Body of pancreas (tissue), 4 donors: Measurements from ENCODE around the gene IGSF10. TPM values are rescaled to one million over a fixed set of nuclear protein-coding genes. Genes with fewer than 3 reads are reported as not detected.
"Not testable (repeated sequence)": the region's sequence is repeated elsewhere in the genome, so short reads cannot be mapped to it uniquely, and the experiment has no call there.

Experiments used
- ATAC-seq: fragments of 150-250 bp; one replicate; pipeline ENCODE4 v1.9.1; 2016
- DNase-seq, 4 donors: peaks; one replicate each; pipeline ENCODE4 v3.0.0-alpha.2; 2019
- H3K27ac ChIP-seq, 4 donors: fragments of 200-600 bp; sonication (generic); 1 replicate in 3 of 4; 2 replicates in 1 of 4; pipeline versions ENCODE4 v1.5.1 to v1.6.1; 2016 to 2019; ENCODE audit warnings: mild to moderate bottlenecking in 1 of 4, mixed read lengths in 1 of 4, moderate library complexity in 1 of 4
- H3K27me3 ChIP-seq, 2 donors: fragments of 200-600 bp; sonication (generic); one replicate each; pipeline ENCODE4 v1.6.0; 2016; ENCODE audit warnings: mild to moderate bottlenecking in 1 of 2
- H3K36me3 ChIP-seq, 2 donors: fragments of 200-600 bp; sonication (generic); replicated peaks in 1 of 2; 2 replicates each; pipeline ENCODE4 v1.5.1; 2016; ENCODE audit warnings: low read depth in 2 of 2; ENCODE audit not compliant: insufficient read depth in 1 of 2
- H3K4me1 ChIP-seq: fragments of 200-600 bp; sonication (generic); one replicate; pipeline ENCODE4 v1.6.0; 2016
- H3K4me3 ChIP-seq, 2 donors: fragments of 200-600 bp; sonication (generic); 1 replicate in 1 of 2; 2 replicates in 1 of 2; pipeline ENCODE4 v1.5.1; 2016 to 2019
- H3K9me3 ChIP-seq, 3 donors: fragments of 200-600 bp; sonication (generic); 1 replicate in 2 of 3; 2 replicates in 1 of 3; pipeline ENCODE4 v1.5.1; 2016
- CTCF ChIP-seq, 7 experiments: fragments of 450-650 bp in 4 of 7; fragments of 200-600 bp in 3 of 7; sonication (generic) in 3 of 7; IDR thresholded peaks; one replicate each; pipeline ENCODE4 v1.5.1; 2016 to 2019; ENCODE audit warnings: antibody characterized with exemption in 7 of 7
- POLR2A ChIP-seq, 3 donors: fragments of 450-650 bp; IDR thresholded peaks; one replicate each; pipeline ENCODE4 v1.6.1; 2016; ENCODE audit warnings: antibody characterized with exemption in 3 of 3, mild to moderate bottlenecking in 2 of 3
- WGBS, 2 donors: methylation state at CpG; one replicate each; pipeline ENCODE4 v1.1.5; 2017; 5-methylcytosine and 5-hydroxymethylcytosine counted together
- intact Hi-C: fragments of 100-400 bp; cut with DNase I; formaldehyde crosslinking; loops from one replicate; pipeline ENCODE4 v1.15.1; 2023
- total RNA-seq, 2 donors: library from RNA; depleted of rRNA; stranded (reverse); fragments of >200 nt; gene quantifications; one replicate each; pipeline ENCODE4 v1.1.0, GENCODE V29; 2016

The IGSF10 gene
- 1 to 10 TPM in 1 of 2 donors, under 1 TPM in 1; 0.99 to 1.0 TPM for total RNA-seq

GRCh38 chr3:151460774-151461450 lies at the start of gene IGSF10:
Gene IGSF10 (minus strand): TSS chr3:151461061. CDS start chr3:151458709, 2,352 bp downstream.
- H3K4me3 ChIP-seq = peak within 1 kb of the TSS; percentile 19 to 49
- no peak within 1 kb of the TSS for H3K27ac ChIP-seq
- intact Hi-C loops = no loop called here
- H3K4me1 ChIP-seq = peaks cover 11% of the 10 kb centered on the region
- DNase-seq (peak; percentile 15 to 46 (median 30)), ATAC-seq (peak; percentile 63)
- no peaks in the 10 kb centered on the region for H3K9me3 ChIP-seq
- whole genome bisulfite sequencing, 2 donors = 4 to 7% methylated on average over 30 to 37 of the region's 40 CpGs
- TF ChIP-seq CTCF (IDR thresholded peaks at IDR 0.05) = no peak
- TF ChIP-seq POLR2A (IDR thresholded peaks at IDR 0.05) = no peak
- peaks cover 0 to 4% of the 10 kb centered on the region in 2 donors for H3K27me3 ChIP-seq
- H3K36me3 ChIP-seq = no peaks in the 10 kb centered on the region

- H3K9me3 ChIP-seq, intact Hi-C loops, DNase-seq: not testable (repeated sequence)
Observed at GRCh38 chr3:151509468-151510135, 48.7 kb upstream of the IGSF10 start.

GRCh38 chr3:151504606-151505005 lies 43.7 kb upstream of the IGSF10 start:
- Histone ChIP-seq H3K4me1 (peaks cover 11% of the 10 kb centered on the region), H3K36me3 (no peaks in the 10 kb centered on the region), H3K27ac (no peak overlapping the region), H3K27me3 (no peaks in the 10 kb centered on the region), H3K4me3 (no peak overlapping the region), H3K9me3 (no peaks in the 10 kb centered on the region)
- ATAC-seq (no peak), DNase-seq (no peak)
- TF ChIP-seq CTCF (IDR thresholded peaks at IDR 0.05) = no peak
- no peak for TF ChIP-seq POLR2A (IDR thresholded peaks at IDR 0.05)
- intact Hi-C loops = no loop called here
- 17 to 36% methylated on average over 2 of the region's 2 CpGs for WGBS, 2 donors

More at GRCh38 chr3:151509468-151510135, 48.7 kb upstream of the IGSF10 start:
- H3K27me3 ChIP-seq, ATAC-seq, H3K4me3 ChIP-seq, H3K27ac ChIP-seq, H3K36me3 ChIP-seq, H3K4me1 ChIP-seq: not testable (repeated sequence)
- 89 to 92% methylated on average over 10 to 11 of the region's 11 CpGs for WGBS, 2 donors

- DNase-seq (no peak), ATAC-seq (no peak)
- Histone ChIP-seq H3K36me3 (no peaks in the 10 kb centered on the region), H3K4me3 (no peak overlapping the region), H3K9me3 (no peaks in the 10 kb centered on the region), H3K27me3 (no peaks in the 10 kb centered on the region), H3K27ac (no peak overlapping the region), H3K4me1 (peaks cover 11% of the 10 kb centered on the region)
- intact Hi-C loops = no loop called here
- TF ChIP-seq CTCF (IDR thresholded peaks at IDR 0.05) (no peak), POLR2A (IDR thresholded peaks at IDR 0.05) (no peak)
- 78 to 95% methylated on average over 1 of the region's 1 CpG for WGBS, 2 donors
Observed at GRCh38 chr3:151503074-151503473, 42.2 kb upstream of the IGSF10 start.

GRCh38 chr3:151501923-151502632 lies 41.2 kb upstream of the IGSF10 start:
- intact Hi-C loops = no loop called here
- H3K36me3 ChIP-seq = no peaks in the 10 kb centered on the region
- WGBS, 2 donors = 41 to 42% methylated on average over 4 of the region's 4 CpGs
- H3K27me3 ChIP-seq = no peaks in the 10 kb centered on the region
- no peak overlapping the region for H3K4me3 ChIP-seq
- ATAC-seq (peak; percentile 63), DNase-seq (no peak)
- TF ChIP-seq CTCF (IDR thresholded peaks at IDR 0.05) (no peak), POLR2A (IDR thresholded peaks at IDR 0.05) (no peak)
- no peaks in the 10 kb centered on the region for H3K9me3 ChIP-seq
- H3K4me1 ChIP-seq = peaks cover 11% of the 10 kb centered on the region
- peak overlapping the region in 2 of 4 donors; percentile 21 to 33 for H3K27ac ChIP-seq
